ENCODE data around the gene CCL16. TPM values are rescaled to one million over a fixed set of nuclear protein-coding genes. Genes with fewer than 3 reads are reported as not detected.

Gene CCL16
- total and polyA plus RNA-seq, 2 experiments from 2014 or later = not detected

DNA sequence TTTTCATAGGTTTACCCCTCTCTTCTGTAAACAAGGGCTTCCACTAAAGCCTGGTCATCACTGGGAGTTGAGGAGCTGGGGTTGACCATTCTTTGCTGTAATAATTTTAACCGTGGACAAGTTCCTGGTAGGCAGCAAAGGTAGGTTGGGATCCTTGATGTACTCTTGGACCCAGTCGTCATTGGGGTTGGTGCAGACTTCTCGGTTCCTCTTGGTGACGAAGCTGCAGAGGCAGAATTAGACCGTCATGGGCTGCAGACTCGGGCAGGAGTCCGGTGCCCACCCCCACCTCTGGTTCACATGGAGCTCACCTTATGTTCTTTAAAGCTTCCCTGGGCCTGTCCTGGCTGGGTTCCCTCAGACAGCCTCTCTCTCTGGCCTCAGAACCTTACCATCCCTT, 3.8 kb downstream of the CCL16 start:
- Histone ChIP-seq H3K4me1 (ENCODE audit: insufficient read depth) (no peaks in the 10 kb centered on the region), H3K79me2 (ENCODE audit: insufficient read depth) (no peaks in the 10 kb centered on the region), H3K4me2 (ENCODE audit: unreplicated experiment) (no peak overlapping the region), H3K4me3 (no peak overlapping the region), H3F3A (ENCODE audit: insufficient read depth) (no peaks in the 10 kb centered on the region), H3K27ac (no peak overlapping the region), H3K27me3 (replicated peaks; ENCODE audit: insufficient read depth) (0 out of 2 replicates have a peak, but pooled peaks cover 7% of the 10 kb centered on the region), H3K9me3 (ENCODE audit: low read depth) (no peaks in the 10 kb centered on the region), H4K20me1 (ENCODE audit: insufficient read depth) (no peaks in the 10 kb centered on the region), H3K9me2 (ENCODE audit: insufficient read depth) (no peaks in the 10 kb centered on the region), H3K9ac (no peak overlapping the region), H2AFZ (no peak overlapping the region), H3K36me3 (ENCODE audit: low read depth) (no peaks in the 10 kb centered on the region)
- in situ Hi-C loops (cut with MboI) = no loop called here
- no peak for DNase-seq
- TF ChIP-seq EZH2phosphoT487 (IDR thresholded peaks at IDR 0.05; ENCODE audit: insufficient read depth, low read depth) (no peak), EZH2 (IDR thresholded peaks at IDR 0.05; ENCODE audit: insufficient read depth, poor library complexity, severe bottlenecking) (no peak)
- WGBS, 2 experiments (ENCODE audit: low coverage in 1 of 2, low lambda C conversion rate in 2 of 2, missing lambda C conversion rate in 2 of 2) = 59 to 70% methylated on average over 7 of the region's 7 CpGs

DNA sequence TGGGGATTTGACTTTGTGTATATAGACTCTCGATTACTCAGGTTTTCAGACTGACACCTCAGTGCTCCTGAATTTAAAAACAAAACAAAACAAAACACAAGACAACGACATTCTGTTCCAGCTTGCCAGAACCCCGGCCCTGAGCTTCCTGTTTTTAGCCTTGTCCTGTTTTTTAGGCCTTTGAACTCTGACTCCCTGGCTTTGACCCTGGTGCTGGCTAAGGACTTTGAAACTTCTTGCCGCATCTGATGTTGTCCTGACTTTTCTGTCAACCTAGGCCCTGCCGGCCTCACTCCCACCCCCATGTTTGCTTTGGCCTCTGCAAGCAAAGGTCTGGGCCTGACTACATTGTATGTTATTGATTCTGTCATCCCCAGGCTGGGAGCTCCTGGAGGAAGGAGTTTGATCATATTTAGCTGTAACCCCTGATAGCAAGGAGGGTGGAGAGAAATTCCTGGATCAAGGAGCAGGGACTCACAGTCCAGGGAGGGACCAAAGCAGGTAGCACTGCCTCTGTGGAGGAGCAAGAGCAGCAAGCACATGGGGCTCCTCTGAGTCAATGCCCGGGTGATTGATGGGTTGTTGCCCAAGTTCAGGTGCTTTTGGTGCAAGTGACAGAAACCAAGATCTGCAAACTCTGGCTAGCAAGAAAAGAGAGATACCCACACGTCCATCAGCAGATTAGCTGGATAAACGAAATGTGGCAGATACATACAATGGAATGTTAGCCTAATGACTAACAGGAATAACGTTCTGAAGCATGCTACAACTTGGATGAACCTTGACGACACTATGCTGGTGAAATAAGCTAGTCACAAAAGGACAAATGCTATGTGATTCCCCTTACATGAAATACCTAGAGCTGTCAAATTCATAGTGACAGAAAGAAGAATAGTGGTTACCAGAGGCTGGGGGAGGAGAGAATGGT, 7.7 kb downstream of the CCL16 start:
- H3K79me2 ChIP-seq (ENCODE audit: insufficient read depth) = no peaks in the 10 kb centered on the region
- H3K27me3 ChIP-seq (replicated peaks; ENCODE audit: insufficient read depth) = peaks cover 21% of the 10 kb centered on the region; the same call in 1 of the 2 replicates
- no peaks in the 10 kb centered on the region for H3K9me2 ChIP-seq (ENCODE audit: insufficient read depth)
- no peak overlapping the region for H3K4me2 ChIP-seq (ENCODE audit: unreplicated experiment)
- in situ Hi-C loops (cut with MboI) = loop anchor here (25.0 kb wide), 1 partner anchor 489 kb away; no protein-coding TSS in a partner anchor
- no peak overlapping the region for H2AFZ ChIP-seq
- H4K20me1 ChIP-seq (ENCODE audit: insufficient read depth) = no peaks in the 10 kb centered on the region
- no peak overlapping the region for H3K27ac ChIP-seq
- H3F3A ChIP-seq (ENCODE audit: insufficient read depth) = no peaks in the 10 kb centered on the region
- no peak overlapping the region for H3K4me3 ChIP-seq
- no peaks in the 10 kb centered on the region for H3K36me3 ChIP-seq (ENCODE audit: low read depth)
- H3K4me1 ChIP-seq (ENCODE audit: insufficient read depth) = no peaks in the 10 kb centered on the region
- peak; percentile 36 for DNase-seq
- TF ChIP-seq EZH2 (IDR thresholded peaks at IDR 0.05; ENCODE audit: insufficient read depth, poor library complexity, severe bottlenecking) (no peak), EZH2phosphoT487 (IDR thresholded peaks at IDR 0.05; ENCODE audit: insufficient read depth, low read depth) (no peak)
- no peaks in the 10 kb centered on the region for H3K9me3 ChIP-seq (ENCODE audit: low read depth)
- H3K9ac ChIP-seq = no peak overlapping the region
- 36 to 40% methylated on average over 10 of the region's 10 CpGs for WGBS, 2 experiments (ENCODE audit: low coverage in 1 of 2, low lambda C conversion rate in 2 of 2, missing lambda C conversion rate in 2 of 2)

- TF ChIP-seq EZH2 (IDR thresholded peaks at IDR 0.05; ENCODE audit: insufficient read depth, poor library complexity, severe bottlenecking) = no peak
- TF ChIP-seq EZH2phosphoT487 (IDR thresholded peaks at IDR 0.05; ENCODE audit: insufficient read depth, low read depth) = no peak
- Histone ChIP-seq H3K9ac (no peak overlapping the region), H3K9me3 (ENCODE audit: low read depth) (no peaks in the 10 kb centered on the region), H3K9me2 (ENCODE audit: insufficient read depth) (no peaks in the 10 kb centered on the region), H4K20me1 (ENCODE audit: insufficient read depth) (no peaks in the 10 kb centered on the region), H3K79me2 (ENCODE audit: insufficient read depth) (no peaks in the 10 kb centered on the region), H2AFZ (no peak overlapping the region), H3K27ac (no peak overlapping the region), H3K27me3 (replicated peaks; ENCODE audit: insufficient read depth) (peaks cover 21% of the 10 kb centered on the region; the same call in 1 of the 2 replicates), H3K4me2 (ENCODE audit: unreplicated experiment) (no peak overlapping the region), H3K36me3 (ENCODE audit: low read depth) (no peaks in the 10 kb centered on the region), H3K4me3 (no peak overlapping the region), H3F3A (ENCODE audit: insufficient read depth) (no peaks in the 10 kb centered on the region), H3K4me1 (ENCODE audit: insufficient read depth) (no peaks in the 10 kb centered on the region)
- DNase-seq = no peak
- 55 to 58% methylated on average over 4 of the region's 4 CpGs for WGBS, 2 experiments (ENCODE audit: low coverage in 1 of 2, low lambda C conversion rate in 2 of 2, missing lambda C conversion rate in 2 of 2)
- in situ Hi-C loops (cut with MboI) = loop anchor here (25.0 kb wide), 1 partner anchor 489 kb away; no protein-coding TSS in a partner anchor
Measured at GRCh38 chr17:35972945-35973332, 8.4 kb downstream of the CCL16 start.

GRCh38 chr17:35972535-35972934, 8.8 kb downstream of the CCL16 start:
- 39 to 45% methylated on average over 6 of the region's 6 CpGs for WGBS, 2 experiments (ENCODE audit: low coverage in 1 of 2, low lambda C conversion rate in 2 of 2, missing lambda C conversion rate in 2 of 2)
- Histone ChIP-seq H3K4me2 (ENCODE audit: unreplicated experiment) (no peak overlapping the region), H3K27me3 (replicated peaks; ENCODE audit: insufficient read depth) (peaks cover 21% of the 10 kb centered on the region; the same call in 1 of the 2 replicates), H4K20me1 (ENCODE audit: insufficient read depth) (no peaks in the 10 kb centered on the region), H3K36me3 (ENCODE audit: low read depth) (no peaks in the 10 kb centered on the region), H3K79me2 (ENCODE audit: insufficient read depth) (no peaks in the 10 kb centered on the region), H3K9me2 (ENCODE audit: insufficient read depth) (no peaks in the 10 kb centered on the region), H3K27ac (no peak overlapping the region), H3K4me3 (no peak overlapping the region), H3K9ac (no peak overlapping the region), H2AFZ (no peak overlapping the region), H3K9me3 (ENCODE audit: low read depth) (no peaks in the 10 kb centered on the region), H3K4me1 (ENCODE audit: insufficient read depth) (no peaks in the 10 kb centered on the region), H3F3A (ENCODE audit: insufficient read depth) (no peaks in the 10 kb centered on the region)
- no peak for DNase-seq
- no peak for TF ChIP-seq EZH2 (IDR thresholded peaks at IDR 0.05; ENCODE audit: insufficient read depth, poor library complexity, severe bottlenecking)
- in situ Hi-C loops (cut with MboI) = loop anchor here (25.0 kb wide), 1 partner anchor 490 kb away; no protein-coding TSS in a partner anchor
